ENCODE data around the gene ANO1.

The ANO1 gene

GRCh38 chr11:70055444-70055843 is 22.7 kb upstream of the ANO1 start:
- Histone ChIP-seq H3K36me3 (ENCODE audit: insufficient read depth, low read length) (no peaks in the 10 kb centered on the region; the same call in 1 of the 2 replicates), H3K9me3 (ENCODE audit: low read length) (peaks cover 9% of the 10 kb centered on the region; the same call in 1 of the 2 replicates), H3K9ac (ENCODE audit: low read length) (no peak overlapping the region), H3K4me3 (ENCODE audit: low read depth, low read length, poor library complexity, severe bottlenecking) (no peak overlapping the region), H2AFZ (ENCODE audit: low read length) (no peak overlapping the region), H4K20me1 (ENCODE audit: insufficient read depth, low read length) (no peaks in the 10 kb centered on the region), H3K79me2 (ENCODE audit: insufficient read depth, low read length) (no peaks in the 10 kb centered on the region), H3K27ac (ENCODE audit: low read depth, low read length, poor library complexity, severe bottlenecking) (no peak overlapping the region), H3K27me3 (ENCODE audit: insufficient read depth, low read length) (no peaks in the 10 kb centered on the region), H3K9me2 (ENCODE audit: low read depth, low read length) (no peaks in the 10 kb centered on the region), H3F3A (ENCODE audit: insufficient read depth, low read length) (no peaks in the 10 kb centered on the region), H3K4me2 (ENCODE audit: low read length) (no peak overlapping the region), H3K4me1 (ENCODE audit: insufficient read depth, low read length, severe bottlenecking) (no peaks in the 10 kb centered on the region)
- no peak for TF ChIP-seq EZH2 (IDR thresholded peaks at IDR 0.05; ENCODE audit: borderline replicate concordance, low read length)
- no peak for TF ChIP-seq CTCF (IDR thresholded peaks at IDR 0.05; ENCODE audit: low read length)

GRCh38 chr11:70057080-70057479 is 21.0 kb upstream of the ANO1 start:
- Histone ChIP-seq H4K20me1 (ENCODE audit: insufficient read depth, low read length) (no peaks in the 10 kb centered on the region), H3K27ac (ENCODE audit: low read depth, low read length, poor library complexity, severe bottlenecking) (no peak overlapping the region), H3K9me2 (ENCODE audit: low read depth, low read length) (no peaks in the 10 kb centered on the region), H3K27me3 (ENCODE audit: insufficient read depth, low read length) (no peaks in the 10 kb centered on the region), H3K36me3 (ENCODE audit: insufficient read depth, low read length) (no peaks in the 10 kb centered on the region; the same call in 1 of the 2 replicates), H3K79me2 (ENCODE audit: insufficient read depth, low read length) (no peaks in the 10 kb centered on the region), H3K9me3 (ENCODE audit: low read length) (peaks cover 9% of the 10 kb centered on the region; the same call in 1 of the 2 replicates), H3K4me3 (ENCODE audit: low read depth, low read length, poor library complexity, severe bottlenecking) (no peak overlapping the region), H2AFZ (ENCODE audit: low read length) (no peak overlapping the region), H3K4me1 (ENCODE audit: insufficient read depth, low read length, severe bottlenecking) (no peaks in the 10 kb centered on the region), H3K4me2 (ENCODE audit: low read length) (no peak overlapping the region), H3K9ac (ENCODE audit: low read length) (no peak overlapping the region), H3F3A (ENCODE audit: insufficient read depth, low read length) (no peaks in the 10 kb centered on the region)
- no peak for TF ChIP-seq CTCF (IDR thresholded peaks at IDR 0.05; ENCODE audit: low read length)
- TF ChIP-seq EZH2 (IDR thresholded peaks at IDR 0.05; ENCODE audit: borderline replicate concordance, low read length): no peak

- Histone ChIP-seq H3K27ac (ENCODE audit: low read depth, low read length, poor library complexity, severe bottlenecking) (no peak overlapping the region), H3K79me2 (ENCODE audit: insufficient read depth, low read length) (no peaks in the 10 kb centered on the region), H3K4me2 (ENCODE audit: low read length) (no peak overlapping the region), H3K9ac (ENCODE audit: low read length) (no peak overlapping the region), H3K4me3 (ENCODE audit: low read depth, low read length, poor library complexity, severe bottlenecking) (no peak overlapping the region), H3K36me3 (ENCODE audit: insufficient read depth, low read length) (no peaks in the 10 kb centered on the region; the same call in 1 of the 2 replicates), H4K20me1 (ENCODE audit: insufficient read depth, low read length) (no peaks in the 10 kb centered on the region), H3K27me3 (ENCODE audit: insufficient read depth, low read length) (no peaks in the 10 kb centered on the region), H3K4me1 (ENCODE audit: insufficient read depth, low read length, severe bottlenecking) (no peaks in the 10 kb centered on the region), H3F3A (ENCODE audit: insufficient read depth, low read length) (no peaks in the 10 kb centered on the region), H2AFZ (ENCODE audit: low read length) (no peak overlapping the region), H3K9me2 (ENCODE audit: low read depth, low read length) (no peaks in the 10 kb centered on the region), H3K9me3 (ENCODE audit: low read length) (peaks cover 9% of the 10 kb centered on the region; the same call in 1 of the 2 replicates)
- TF ChIP-seq EZH2 (IDR thresholded peaks at IDR 0.05; ENCODE audit: borderline replicate concordance, low read length) (no peak), CTCF (IDR thresholded peaks at IDR 0.05; ENCODE audit: low read length) (no peak)
Measured at GRCh38 chr11:70059971-70060370, 18.1 kb upstream of the ANO1 start.
